Ascending aorta (tissue), 2 donors: ENCODE data around the gene TTC34. TPM values are rescaled to one million over a fixed set of nuclear protein-coding genes. Genes with fewer than 3 reads are reported as not detected.

Experiments used
- DNase-seq, 2 donors: peaks; one replicate each; pipeline ENCODE4 v3.0.0-alpha.2; 2019; ENCODE audit warnings: low spot score in 2 of 2
- H3K27ac ChIP-seq, 2 donors: fragments of 200-600 bp; sonication (generic); one replicate each; pipeline ENCODE4 v1.5.1; 2016 to 2017; ENCODE audit warnings: mild to moderate bottlenecking in 1 of 2
- H3K27me3 ChIP-seq: fragments of 200-600 bp; sonication (generic); one replicate; pipeline ENCODE4 v1.5.1; 2017
- H3K36me3 ChIP-seq, 2 donors: fragments of 200-600 bp; sonication (generic); one replicate each; pipeline ENCODE4 v1.5.1; 2016
- H3K4me1 ChIP-seq, 2 donors: fragments of 200-600 bp; sonication (generic); one replicate each; pipeline ENCODE4 v1.5.1; 2016 to 2017; ENCODE audit warnings: mild to moderate bottlenecking in 1 of 2
- H3K4me3 ChIP-seq, 2 donors: fragments of 200-600 bp; sonication (generic); one replicate each; pipeline ENCODE4 v1.5.1; 2016 to 2017; ENCODE audit warnings: mild to moderate bottlenecking in 1 of 2
- H3K9me3 ChIP-seq, 2 donors: fragments of 200-600 bp; sonication (generic); one replicate each; pipeline ENCODE4 v1.5.1; 2016
- CTCF ChIP-seq, 3 experiments: fragments of 200-600 bp in 2 of 3; fragments of 450-650 bp in 1 of 3; sonication (generic) in 2 of 3; IDR thresholded peaks; one replicate each; pipeline ENCODE4 v1.5.1; 2016 to 2019; ENCODE audit warnings: antibody characterized with exemption in 3 of 3, mild to moderate bottlenecking in 1 of 3, moderate library complexity in 1 of 3
- intact Hi-C: fragments of 100-400 bp; cut with DNase I; formaldehyde crosslinking; loops from one replicate; pipeline ENCODE4 v1.15.1; 2023
- total RNA-seq: library from RNA; depleted of rRNA; stranded (reverse); fragments of >200 nt; gene quantifications from one replicate; pipeline ENCODE4 v1.1.0, GENCODE V29; 2016

TTC34 gene
- total RNA-seq, 1 donor from 2014 or later: 0.75 TPM

- Histone ChIP-seq H3K4me3 (no peak overlapping the region), H3K36me3 (no peaks in the 10 kb centered on the region), H3K9me3 (no peaks in the 10 kb centered on the region), H3K27ac (no peak overlapping the region), H3K4me1 (no peaks in the 10 kb centered on the region), H3K27me3 (no peaks in the 10 kb centered on the region)
- intact Hi-C loops: no loop called here
- no peak for TF ChIP-seq CTCF (IDR thresholded peaks at IDR 0.05)
- no peak for DNase-seq
Observed at GRCh38 chr1:2808831-2809605, 7.5 kb upstream of the TTC34 start.

GRCh38 chr1:2808386-2808705 is 6.9 kb upstream of the TTC34 start:
- DNase-seq: no peak
- intact Hi-C loops: no loop called here
- no peak overlapping the region for H3K27ac ChIP-seq
- no peaks in the 10 kb centered on the region for H3K27me3 ChIP-seq
- no peak overlapping the region for H3K4me3 ChIP-seq
- H3K9me3 ChIP-seq: no peaks in the 10 kb centered on the region
- H3K36me3 ChIP-seq: no peaks in the 10 kb centered on the region
- TF ChIP-seq CTCF (IDR thresholded peaks at IDR 0.05): no peak
- no peaks in the 10 kb centered on the region for H3K4me1 ChIP-seq

GRCh38 chr1:2807678-2808385 is 6.3 kb upstream of the TTC34 start:
- Histone ChIP-seq H3K9me3 (no peaks in the 10 kb centered on the region), H3K36me3 (no peaks in the 10 kb centered on the region), H3K27me3 (no peaks in the 10 kb centered on the region), H3K27ac (no peak overlapping the region), H3K4me1 (no peaks in the 10 kb centered on the region), H3K4me3 (no peak overlapping the region)
- TF ChIP-seq CTCF (IDR thresholded peaks at IDR 0.05): no peak
- no peak for DNase-seq
- intact Hi-C loops: no loop called here

GRCh38 chr1:2807036-2807435 is 5.5 kb upstream of the TTC34 start:
- no peak overlapping the region for H3K4me3 ChIP-seq
- H3K36me3 ChIP-seq: no peaks in the 10 kb centered on the region
- no peak overlapping the region for H3K27ac ChIP-seq
- no peaks in the 10 kb centered on the region for H3K4me1 ChIP-seq
- H3K27me3 ChIP-seq: no peaks in the 10 kb centered on the region
- DNase-seq: no peak
- TF ChIP-seq CTCF (IDR thresholded peaks at IDR 0.05): no peak
- intact Hi-C loops: no loop called here
- no peaks in the 10 kb centered on the region for H3K9me3 ChIP-seq

GRCh38 chr1:2806591-2806990 is 5.1 kb upstream of the TTC34 start:
- Histone ChIP-seq H3K4me3 (no peak overlapping the region), H3K27me3 (no peaks in the 10 kb centered on the region), H3K36me3 (no peaks in the 10 kb centered on the region), H3K27ac (no peak overlapping the region), H3K4me1 (no peaks in the 10 kb centered on the region), H3K9me3 (no peaks in the 10 kb centered on the region)
- no peak for DNase-seq
- intact Hi-C loops: no loop called here
- TF ChIP-seq CTCF (IDR thresholded peaks at IDR 0.05): no peak
